HEK293 (cell line): ENCODE results near the gene VSIG10L.

Experiments used
- CTCF ChIA-PET: fragments of 350-600 bp; formaldehyde crosslinking; extraction: SDS; loops from one replicate; lab custom pipeline; 2021; ENCODE audit warnings: antibody characterized with exemption; lab: Yijun Ruan, JAX
- POLR2A ChIA-PET: fragments of 300-600 bp; formaldehyde crosslinking; extraction: SDS; loops from one replicate; lab custom pipeline; 2020; ENCODE audit warnings: antibody characterized with exemption, inconsistent platforms; lab: Yijun Ruan, JAX
- H3K27ac ChIP-seq: fragments of 200-500 bp; sonication (Bioruptor generic); 2 replicates; pipeline ENCODE4 v1.5.1; 2014; ENCODE audit warnings: low read depth, low read length, control low read depth, inconsistent platforms; ENCODE audit errors: extremely low read depth
- H3K36me3 ChIP-seq, 2 experiments: fragments of 200-500 bp in 1 of 2; sonication (Bioruptor generic) in 1 of 2; 1 replicate in 1 of 2; 2 replicates in 1 of 2; pipeline ENCODE4 v1.5.1; 2014 to 2017; ENCODE audit warnings: inconsistent platforms in 2 of 2, low read length in 2 of 2; ENCODE audit not compliant: control insufficient read depth in 2 of 2, insufficient read depth in 1 of 2
- H3K4me1 ChIP-seq: fragments of 200-500 bp; sonication (Bioruptor generic); 2 replicates; pipeline ENCODE4 v1.5.1; 2014; ENCODE audit warnings: mild to moderate bottlenecking, low read length, inconsistent platforms; ENCODE audit not compliant: control insufficient read depth, insufficient read depth
- H3K4me3 ChIP-seq: 2 replicates; pipeline ENCODE4 v1.5.1; 2011; ENCODE audit warnings: low read depth, mild to moderate bottlenecking, control low read depth, low read length, moderate library complexity
- H3K9me3 ChIP-seq: fragments of 200-500 bp; sonication (Bioruptor generic); 2 replicates; pipeline ENCODE4 v1.5.1; 2014; ENCODE audit warnings: low read depth, low read length, inconsistent platforms; ENCODE audit not compliant: control insufficient read depth, insufficient read depth
- KLF8 ChIP-seq: fragments of 450-650 bp; formaldehyde crosslinking; IDR thresholded peaks from 2 replicates; pipeline ENCODE4 v1.5.1; 2016; ENCODE audit warnings: missing biosample characterization, missing genetic modification characterization
- SP2 ChIP-seq: fragments of 450-650 bp; formaldehyde crosslinking; IDR thresholded peaks from 2 replicates; pipeline ENCODE4 v1.5.1; 2016; ENCODE audit warnings: missing biosample characterization, missing genetic modification characterization
- ZBTB8A ChIP-seq: fragments of 450-650 bp; formaldehyde crosslinking; IDR thresholded peaks from 2 replicates; pipeline ENCODE4 v1.5.1; 2016; ENCODE audit warnings: missing biosample characterization, missing genetic modification characterization
- ZFP69B ChIP-seq: fragments of 450-650 bp; formaldehyde crosslinking; IDR thresholded peaks from 2 replicates; pipeline ENCODE4 v1.5.1; 2016; ENCODE audit warnings: missing biosample characterization, missing genetic modification characterization
- ZNF18 ChIP-seq: fragments of 450-650 bp; formaldehyde crosslinking; IDR thresholded peaks from 2 replicates; pipeline ENCODE4 v1.5.1; 2016; ENCODE audit warnings: missing biosample characterization, missing genetic modification characterization
- ZNF26 ChIP-seq: fragments of 450-650 bp; formaldehyde crosslinking; IDR thresholded peaks from 2 replicates; pipeline ENCODE4 v1.5.1; 2016; ENCODE audit warnings: missing biosample characterization, missing genetic modification characterization
- ZNF350 ChIP-seq: fragments of 450-650 bp; formaldehyde crosslinking; IDR thresholded peaks from 2 replicates; pipeline ENCODE4 v1.5.0; 2017; ENCODE audit warnings: missing biosample characterization, mild to moderate bottlenecking, missing genetic modification characterization
- ZNF354C ChIP-seq: fragments of 450-650 bp; formaldehyde crosslinking; IDR thresholded peaks from 2 replicates; pipeline ENCODE4 v1.5.1; 2016; ENCODE audit warnings: missing biosample characterization, missing genetic modification characterization, low read depth, borderline replicate concordance
- ZNF404 ChIP-seq: fragments of 450-650 bp; formaldehyde crosslinking; IDR thresholded peaks from 2 replicates; pipeline ENCODE4 v1.5.1; 2017; ENCODE audit warnings: missing biosample characterization, missing genetic modification characterization
- ZNF423 ChIP-seq: fragments of 450-650 bp; formaldehyde crosslinking; IDR thresholded peaks from 2 replicates; pipeline ENCODE4 v1.5.1; 2016; ENCODE audit warnings: missing biosample characterization, missing genetic modification characterization
- ZNF449 ChIP-seq: fragments of 450-650 bp; formaldehyde crosslinking; IDR thresholded peaks from 2 replicates; pipeline ENCODE4 v1.5.1; 2017; ENCODE audit warnings: missing biosample characterization, mild to moderate bottlenecking, missing genetic modification characterization, moderate library complexity
- ZNF48 ChIP-seq: fragments of 450-650 bp; formaldehyde crosslinking; IDR thresholded peaks from 2 replicates; pipeline ENCODE4 v1.5.1; 2016; ENCODE audit warnings: missing biosample characterization, missing genetic modification characterization
- ZNF530 ChIP-seq: fragments of 450-650 bp; formaldehyde crosslinking; IDR thresholded peaks from 2 replicates; pipeline ENCODE4 v1.5.1; 2016; ENCODE audit warnings: low read depth, missing biosample characterization, missing genetic modification characterization
- ZNF585B ChIP-seq: fragments of 450-650 bp; formaldehyde crosslinking; IDR thresholded peaks from 2 replicates; pipeline ENCODE4 v1.5.1; 2016; ENCODE audit warnings: missing biosample characterization, missing genetic modification characterization
- ZNF610 ChIP-seq: fragments of 450-650 bp; formaldehyde crosslinking; IDR thresholded peaks from 2 replicates; pipeline ENCODE4 v1.5.1; 2016; ENCODE audit warnings: missing biosample characterization, missing genetic modification characterization, borderline replicate concordance
- ZNF704 ChIP-seq: fragments of 450-650 bp; formaldehyde crosslinking; IDR thresholded peaks from 2 replicates; pipeline ENCODE4 v1.5.1; 2016; ENCODE audit warnings: missing biosample characterization, missing genetic modification characterization
- ZNF777 ChIP-seq: fragments of 450-650 bp; formaldehyde crosslinking; IDR thresholded peaks from 2 replicates; pipeline ENCODE4 v1.5.1; 2017; ENCODE audit warnings: missing biosample characterization, missing genetic modification characterization, borderline replicate concordance
- ZSCAN16 ChIP-seq: fragments of 450-650 bp; formaldehyde crosslinking; IDR thresholded peaks from 2 replicates; pipeline ENCODE4 v1.5.1; 2016; ENCODE audit warnings: missing biosample characterization, missing genetic modification characterization
- ZSCAN5A ChIP-seq: fragments of 450-650 bp; formaldehyde crosslinking; IDR thresholded peaks from 2 replicates; pipeline ENCODE4 v1.5.1; 2016; ENCODE audit warnings: missing biosample characterization, missing genetic modification characterization

Gene VSIG10L

GRCh38 chr19:51341066-51341465 is 873 bp downstream of the VSIG10L start:
- H3K9me3 ChIP-seq, result no peaks in the 10 kb centered on the region
- ChIA-PET POLR2A (interaction anchor here (0.8 to 2.2 kb wide), 8 partner anchors 12 to 27 kb away, joined by 3 to 37 read pairs (median 4); partner anchors contain the start of gene ETFB), CTCF (interaction anchor here (0.5 to 2.1 kb wide), 6 partner anchors 13 to 323 kb away, joined by 3 to 6 read pairs (median 4); no protein-coding TSS in a partner anchor)
- no peak for TF ChIP-seq ZNF404 (tag by site-specific recombination)
- TF ChIP-seq ZNF354C (tag by site-specific recombination), result no peak
- no peak for TF ChIP-seq ZNF449 (tag by site-specific recombination)
- no peak for TF ChIP-seq ZFP69B (tag by site-specific recombination)
- TF ChIP-seq ZNF530 (tag by site-specific recombination), result no peak
- TF ChIP-seq ZSCAN16 (tag by site-specific recombination), result no peak
- TF ChIP-seq ZNF26, result no peak
- no peak for TF ChIP-seq ZNF18 (tag by site-specific recombination)
- no peak for TF ChIP-seq ZNF350
- TF ChIP-seq ZNF585B (tag by site-specific recombination), result no peak
- TF ChIP-seq ZNF610 (tag by site-specific recombination), result no peak
- TF ChIP-seq SP2 (tag by site-specific recombination), result no peak
- TF ChIP-seq ZSCAN5A (tag by site-specific recombination), result no peak
- no peak for TF ChIP-seq ZNF48 (tag by site-specific recombination)
- TF ChIP-seq ZBTB8A (tag by site-specific recombination), result no peak
- no peak for TF ChIP-seq ZNF777 (tag by site-specific recombination)
- no peak for TF ChIP-seq KLF8 (tag by site-specific recombination)
- no peak for TF ChIP-seq ZNF423 (tag by site-specific recombination)
- no peak for TF ChIP-seq ZNF704 (tag by site-specific recombination)
- peaks cover 0 to 10% of the 10 kb centered on the region in 2 experiments; a peak in 1 of 3 replicates for H3K36me3 ChIP-seq
- H3K4me3 ChIP-seq, result no peak overlapping the region
- H3K27ac ChIP-seq, result no peak overlapping the region
- H3K4me1 ChIP-seq, result 0 out of 2 replicates have a peak, but pooled peaks cover 8% of the 10 kb centered on the region
